CD1c-positive myeloid dendritic cell (primary cell): ENCODE measurements around the gene PCYT1B.

Experiments used
- DNase-seq: peaks from one replicate; pipeline ENCODE4 v3.0.0-alpha.2; 2016; ENCODE audit errors: extremely low spot score

PCYT1B gene

GRCh38 chrX:24526616-24527015 lies 120.5 kb downstream of the PCYT1B start:
- DNase-seq, result no peak

- no peak for DNase-seq
Measured at GRCh38 chrX:24525455-24525854, 121.7 kb downstream of the PCYT1B start.

- no peak for DNase-seq
Measured at GRCh38 chrX:24520472-24520871, 126.7 kb downstream of the PCYT1B start.

GRCh38 chrX:24515447-24515846 lies 131.7 kb downstream of the PCYT1B start:
- no peak for DNase-seq

- no peak for DNase-seq
Measured at GRCh38 chrX:24513416-24513815, 133.7 kb downstream of the PCYT1B start.

- DNase-seq, result no peak
Measured at GRCh38 chrX:24508375-24508774, 138.8 kb downstream of the PCYT1B start.
